ENCODE data around the gene SFMBT1. TPM values are rescaled to one million over a fixed set of nuclear protein-coding genes. Genes with fewer than 3 reads are reported as not detected.

The SFMBT1 gene
- total and polyA plus RNA-seq, 9 of the 15 experiments (the other 6 are each of a cell fraction or from before 2014, with no cell fraction given): 0.76 to 6.6 (median 3.6) TPM

DNA sequence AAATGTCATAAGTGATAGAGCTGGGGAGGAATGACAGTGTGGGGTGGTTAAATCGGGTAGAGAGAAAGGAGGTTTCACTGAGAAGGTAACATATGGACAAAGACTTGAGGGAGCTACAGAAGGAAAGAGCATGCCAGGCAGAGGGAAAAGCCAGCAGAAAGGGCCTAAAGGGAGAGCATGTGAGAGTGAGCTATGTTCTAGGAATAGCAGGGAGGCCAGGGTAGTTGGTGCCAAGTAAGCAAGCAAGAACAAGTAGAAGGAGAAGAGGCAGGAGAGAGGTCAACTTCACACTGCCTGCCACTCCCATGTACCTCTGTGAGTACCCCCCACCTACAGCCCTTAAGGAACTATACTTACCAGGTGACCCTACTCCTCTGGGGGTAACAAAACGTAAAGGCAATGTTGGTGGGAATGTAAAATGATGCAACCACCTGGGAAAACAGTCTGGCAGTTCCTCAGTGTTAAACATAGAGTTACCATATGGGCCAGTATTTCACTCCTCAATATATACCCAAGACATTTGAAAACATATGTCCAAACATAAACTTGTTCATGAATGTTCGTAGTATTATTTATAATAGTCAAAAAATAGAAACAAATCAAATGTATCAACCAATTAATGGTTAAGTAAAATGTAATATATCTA, 67.6 kb downstream of the SFMBT1 start:
- H4K20me1 ChIP-seq (replicated peaks; ENCODE audit: control insufficient read depth, insufficient read depth, low read length): no peaks in the 10 kb centered on the region
- no peak overlapping the region for H2AFZ ChIP-seq (ENCODE audit: low read depth, low read length)
- no peak overlapping the region for H3K27ac ChIP-seq (ENCODE audit: extremely low read depth, low read depth, low read length)
- BruUV-seq (replicated peaks): no TSS peak
- no peaks in the 10 kb centered on the region for H3K9me1 ChIP-seq (ENCODE audit: control insufficient read depth, insufficient read depth, low read length)
- WGBS (ENCODE audit: insufficient coverage, low coverage, missing lambda C conversion rate): 40% methylated on average over 3 of the region's 3 CpGs
- H3K27me3 ChIP-seq (ENCODE audit: control insufficient read depth in 2 of 2, insufficient read depth in 2 of 2, low read length in 2 of 2): no peaks in the 10 kb centered on the region
- FAIRE-seq (no peak), DNase-seq (ENCODE audit: extremely low read depth in 1 of 4, low spot score in 3 of 4) (no peak), ATAC-seq (no peak)
- H3K79me2 ChIP-seq (ENCODE audit: control insufficient read depth, insufficient read depth, low read length): no peaks in the 10 kb centered on the region; the same call in 2 of the 3 replicates
- in situ Hi-C loops (cut with MboI) (no loop called here), intact Hi-C loops (cut with micrococcal nuclease) (no loop called here)
- no peak overlapping the region for H3K4me2 ChIP-seq (ENCODE audit: insufficient read depth, low read length)
- 0 out of 2 replicates have a peak, but pooled peaks cover 2% of the 10 kb centered on the region for H3K9me3 ChIP-seq (replicated peaks; ENCODE audit: control insufficient read depth, insufficient read depth, low read depth, low read length)
- CTCF ChIA-PET (ENCODE audit: low intra/inter-chr PET ratio): no interaction called here
- no peaks in the 10 kb centered on the region for H3K4me1 ChIP-seq (replicated peaks in 1 of 2; ENCODE audit: control insufficient read depth in 2 of 2, insufficient read depth in 2 of 2, low read length in 2 of 2)
- no peaks in the 10 kb centered on the region for H3K36me3 ChIP-seq (ENCODE audit: control insufficient read depth, insufficient read depth, low read length)
- POLR2A ChIA-PET: interaction anchor here (0.6 to 1.0 kb wide), 2 partner anchors 22 to 1176 kb away, joined by 3 read pairs; no protein-coding TSS in a partner anchor
- no peak overlapping the region for H3K9ac ChIP-seq (ENCODE audit: insufficient read depth in 1 of 2, low read depth in 2 of 2, low read length in 2 of 2)
- H3K4me3 ChIP-seq: no peak overlapping the region
- TF ChIP-seq POLR2B (IDR thresholded peaks at IDR 0.05; ENCODE audit: low read depth, partially characterized antibody) (no peak), RBM22 (IDR thresholded peaks at IDR 0.05; ENCODE audit: low read depth, low read length, poor library complexity, severe bottlenecking) (no peak), ZNF239 (CRISPR knock-in tag; IDR thresholded peaks at IDR 0.05) (no peak), HEY1 (CRISPR knock-in tag; IDR thresholded peaks at IDR 0.05; ENCODE audit: borderline replicate concordance) (no peak), JUNB (CRISPR knock-in tag; conservative IDR thresholded peaks at IDR 0.05) (no peak), NCOA1 (IDR thresholded peaks at IDR 0.05; ENCODE audit: low read depth) (no peak), BCL6 (CRISPR knock-in tag; IDR thresholded peaks at IDR 0.05) (no peak), ETV1 (tag; conservative IDR thresholded peaks at IDR 0.05; ENCODE audit: low read depth) (no peak), IRF2 (CRISPR knock-in tag; IDR thresholded peaks at IDR 0.05) (no peak), TFAM (CRISPR knock-in tag; conservative IDR thresholded peaks at IDR 0.05) (no peak), MEIS2 (IDR thresholded peaks at IDR 0.05; ENCODE audit: partially characterized antibody) (no peak)
- TF ChIP-seq, protein P1, sequence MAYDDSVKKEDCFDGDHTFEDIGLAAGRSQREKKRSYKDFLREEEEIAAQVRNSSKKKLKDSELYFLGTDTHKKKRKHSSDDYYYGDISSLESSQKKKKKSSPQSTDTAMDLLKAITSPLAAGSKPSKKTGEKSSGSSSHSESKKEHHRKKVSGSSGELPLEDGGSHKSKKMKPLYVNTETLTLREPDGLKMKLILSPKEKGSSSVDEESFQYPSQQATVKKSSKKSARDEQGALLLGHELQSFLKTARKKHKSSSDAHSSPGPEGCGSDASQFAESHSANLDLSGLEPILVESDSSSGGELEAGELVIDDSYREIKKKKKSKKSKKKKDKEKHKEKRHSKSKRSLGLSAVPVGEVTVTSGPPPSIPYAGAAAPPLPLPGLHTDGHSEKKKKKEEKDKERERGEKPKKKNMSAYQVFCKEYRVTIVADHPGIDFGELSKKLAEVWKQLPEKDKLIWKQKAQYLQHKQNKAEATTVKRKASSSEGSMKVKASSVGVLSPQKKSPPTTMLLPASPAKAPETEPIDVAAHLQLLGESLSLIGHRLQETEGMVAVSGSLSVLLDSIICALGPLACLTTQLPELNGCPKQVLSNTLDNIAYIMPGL (CRISPR knock-in tag; IDR thresholded peaks at IDR 0.05): no peak
- TF ChIP-seq, protein P2, sequence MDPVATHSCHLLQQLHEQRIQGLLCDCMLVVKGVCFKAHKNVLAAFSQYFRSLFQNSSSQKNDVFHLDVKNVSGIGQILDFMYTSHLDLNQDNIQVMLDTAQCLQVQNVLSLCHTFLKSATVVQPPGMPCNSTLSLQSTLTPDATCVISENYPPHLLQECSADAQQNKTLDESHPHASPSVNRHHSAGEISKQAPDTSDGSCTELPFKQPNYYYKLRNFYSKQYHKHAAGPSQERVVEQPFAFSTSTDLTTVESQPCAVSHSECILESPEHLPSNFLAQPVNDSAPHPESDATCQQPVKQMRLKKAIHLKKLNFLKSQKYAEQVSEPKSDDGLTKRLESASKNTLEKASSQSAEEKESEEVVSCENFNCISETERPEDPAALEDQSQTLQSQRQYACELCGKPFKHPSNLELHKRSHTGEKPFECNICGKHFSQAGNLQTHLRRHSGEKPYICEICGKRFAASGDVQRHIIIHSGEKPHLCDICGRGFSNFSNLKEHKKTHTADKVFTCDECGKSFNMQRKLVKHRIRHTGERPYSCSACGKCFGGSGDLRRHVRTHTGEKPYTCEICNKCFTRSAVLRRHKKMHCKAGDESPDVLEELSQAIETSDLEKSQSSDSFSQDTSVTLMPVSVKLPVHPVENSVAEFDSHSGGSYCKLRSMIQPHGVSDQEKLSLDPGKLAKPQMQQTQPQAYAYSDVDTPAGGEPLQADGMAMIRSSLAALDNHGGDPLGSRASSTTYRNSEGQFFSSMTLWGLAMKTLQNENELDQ (CRISPR knock-in tag; IDR thresholded peaks at IDR 0.05; ENCODE audit: borderline replicate concordance): no peak
- TF ChIP-seq, protein P3, sequence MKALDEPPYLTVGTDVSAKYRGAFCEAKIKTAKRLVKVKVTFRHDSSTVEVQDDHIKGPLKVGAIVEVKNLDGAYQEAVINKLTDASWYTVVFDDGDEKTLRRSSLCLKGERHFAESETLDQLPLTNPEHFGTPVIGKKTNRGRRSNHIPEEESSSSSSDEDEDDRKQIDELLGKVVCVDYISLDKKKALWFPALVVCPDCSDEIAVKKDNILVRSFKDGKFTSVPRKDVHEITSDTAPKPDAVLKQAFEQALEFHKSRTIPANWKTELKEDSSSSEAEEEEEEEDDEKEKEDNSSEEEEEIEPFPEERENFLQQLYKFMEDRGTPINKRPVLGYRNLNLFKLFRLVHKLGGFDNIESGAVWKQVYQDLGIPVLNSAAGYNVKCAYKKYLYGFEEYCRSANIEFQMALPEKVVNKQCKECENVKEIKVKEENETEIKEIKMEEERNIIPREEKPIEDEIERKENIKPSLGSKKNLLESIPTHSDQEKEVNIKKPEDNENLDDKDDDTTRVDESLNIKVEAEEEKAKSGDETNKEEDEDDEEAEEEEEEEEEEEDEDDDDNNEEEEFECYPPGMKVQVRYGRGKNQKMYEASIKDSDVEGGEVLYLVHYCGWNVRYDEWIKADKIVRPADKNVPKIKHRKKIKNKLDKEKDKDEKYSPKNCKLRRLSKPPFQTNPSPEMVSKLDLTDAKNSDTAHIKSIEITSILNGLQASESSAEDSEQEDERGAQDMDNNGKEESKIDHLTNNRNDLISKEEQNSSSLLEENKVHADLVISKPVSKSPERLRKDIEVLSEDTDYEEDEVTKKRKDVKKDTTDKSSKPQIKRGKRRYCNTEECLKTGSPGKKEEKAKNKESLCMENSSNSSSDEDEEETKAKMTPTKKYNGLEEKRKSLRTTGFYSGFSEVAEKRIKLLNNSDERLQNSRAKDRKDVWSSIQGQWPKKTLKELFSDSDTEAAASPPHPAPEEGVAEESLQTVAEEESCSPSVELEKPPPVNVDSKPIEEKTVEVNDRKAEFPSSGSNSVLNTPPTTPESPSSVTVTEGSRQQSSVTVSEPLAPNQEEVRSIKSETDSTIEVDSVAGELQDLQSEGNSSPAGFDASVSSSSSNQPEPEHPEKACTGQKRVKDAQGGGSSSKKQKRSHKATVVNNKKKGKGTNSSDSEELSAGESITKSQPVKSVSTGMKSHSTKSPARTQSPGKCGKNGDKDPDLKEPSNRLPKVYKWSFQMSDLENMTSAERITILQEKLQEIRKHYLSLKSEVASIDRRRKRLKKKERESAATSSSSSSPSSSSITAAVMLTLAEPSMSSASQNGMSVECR (CRISPR knock-in tag; IDR thresholded peaks at IDR 0.05): no peak

Data from K562 (cell line).